Measurements from ENCODE around the gene MCF2L2.

Gene MCF2L2

DNA sequence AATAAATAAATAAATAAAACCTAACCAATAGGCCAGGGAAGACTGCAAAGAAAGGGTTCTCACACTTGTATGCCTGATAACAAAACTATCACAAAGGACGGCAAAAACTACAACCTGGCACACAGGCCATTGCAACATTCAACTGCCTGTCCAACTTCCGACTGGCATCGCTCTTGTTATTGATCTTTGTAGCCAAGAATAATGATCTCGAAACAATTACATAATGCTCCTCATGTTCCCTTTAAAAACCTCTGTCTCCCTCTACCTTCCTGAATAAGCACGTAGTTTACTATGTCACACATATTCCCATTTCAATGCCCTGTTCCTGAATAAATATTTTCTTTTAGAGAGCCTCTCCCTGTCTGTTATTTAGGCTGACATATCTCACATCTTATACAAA lies 101.1 kb downstream of the MCF2L2 start:
- DNase-seq (ENCODE audit: low read depth), result no peak

DNA sequence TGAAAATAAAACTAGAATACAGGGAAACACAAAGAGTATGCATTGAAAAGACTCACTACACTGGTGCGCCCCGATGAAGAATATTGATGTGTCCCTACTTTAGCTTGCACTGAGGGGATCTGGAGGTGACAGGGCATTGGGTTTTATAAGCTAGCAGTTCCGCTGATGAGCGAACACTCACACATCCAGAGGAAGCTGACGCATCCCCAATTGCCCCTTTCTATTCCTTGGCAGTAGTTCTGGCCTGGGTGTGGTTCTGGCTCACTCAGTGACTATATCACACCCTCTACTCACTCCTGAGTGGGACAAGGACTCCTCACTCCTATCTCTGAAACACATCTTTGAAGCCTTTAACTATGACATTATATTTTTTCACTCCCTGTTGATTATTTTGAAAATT lies 104.3 kb downstream of the MCF2L2 start:
- DNase-seq (ENCODE audit: low read depth), result peak; percentile 82

DNA sequence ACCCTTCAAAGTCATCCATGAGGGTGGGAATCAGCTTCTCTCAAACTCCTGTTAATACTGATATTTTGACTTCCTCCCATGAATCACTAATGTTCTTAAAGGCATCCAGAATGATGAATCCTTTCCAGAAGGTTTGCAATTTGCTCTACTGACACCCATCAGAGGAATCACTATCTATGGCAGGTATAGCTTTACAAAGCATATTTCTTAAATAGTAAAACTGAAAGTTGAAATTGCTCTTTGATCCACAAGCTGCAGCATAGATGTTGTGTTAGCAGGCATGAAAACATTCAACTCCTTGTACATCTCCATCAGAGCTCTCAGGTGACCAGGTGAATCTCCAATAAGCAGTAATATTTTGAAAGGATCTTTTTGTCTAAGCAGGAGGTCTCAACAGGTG lies 109.0 kb downstream of the MCF2L2 start:
- DNase-seq (ENCODE audit: low read depth), result no peak

DNA sequence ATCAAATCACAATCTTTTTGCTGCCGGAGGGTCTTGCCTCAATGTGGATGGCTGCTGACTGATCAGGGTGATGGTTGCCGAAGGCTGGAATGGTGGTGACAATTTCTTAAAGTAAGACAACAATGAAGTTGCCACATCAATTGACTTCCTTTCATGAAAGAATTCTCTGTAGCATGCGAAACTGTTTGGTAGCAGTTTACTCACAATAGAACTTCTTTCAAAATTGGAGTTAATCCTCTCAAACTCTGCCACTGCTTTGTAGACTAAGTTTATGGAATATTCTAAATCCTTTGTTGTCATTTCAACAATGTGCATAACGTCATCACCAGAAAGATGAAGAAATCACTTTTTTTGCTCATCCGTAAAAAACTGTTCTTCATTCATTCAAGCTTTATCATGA lies 109.5 kb downstream of the MCF2L2 start:
- no peak for DNase-seq (ENCODE audit: low read depth)

DNA sequence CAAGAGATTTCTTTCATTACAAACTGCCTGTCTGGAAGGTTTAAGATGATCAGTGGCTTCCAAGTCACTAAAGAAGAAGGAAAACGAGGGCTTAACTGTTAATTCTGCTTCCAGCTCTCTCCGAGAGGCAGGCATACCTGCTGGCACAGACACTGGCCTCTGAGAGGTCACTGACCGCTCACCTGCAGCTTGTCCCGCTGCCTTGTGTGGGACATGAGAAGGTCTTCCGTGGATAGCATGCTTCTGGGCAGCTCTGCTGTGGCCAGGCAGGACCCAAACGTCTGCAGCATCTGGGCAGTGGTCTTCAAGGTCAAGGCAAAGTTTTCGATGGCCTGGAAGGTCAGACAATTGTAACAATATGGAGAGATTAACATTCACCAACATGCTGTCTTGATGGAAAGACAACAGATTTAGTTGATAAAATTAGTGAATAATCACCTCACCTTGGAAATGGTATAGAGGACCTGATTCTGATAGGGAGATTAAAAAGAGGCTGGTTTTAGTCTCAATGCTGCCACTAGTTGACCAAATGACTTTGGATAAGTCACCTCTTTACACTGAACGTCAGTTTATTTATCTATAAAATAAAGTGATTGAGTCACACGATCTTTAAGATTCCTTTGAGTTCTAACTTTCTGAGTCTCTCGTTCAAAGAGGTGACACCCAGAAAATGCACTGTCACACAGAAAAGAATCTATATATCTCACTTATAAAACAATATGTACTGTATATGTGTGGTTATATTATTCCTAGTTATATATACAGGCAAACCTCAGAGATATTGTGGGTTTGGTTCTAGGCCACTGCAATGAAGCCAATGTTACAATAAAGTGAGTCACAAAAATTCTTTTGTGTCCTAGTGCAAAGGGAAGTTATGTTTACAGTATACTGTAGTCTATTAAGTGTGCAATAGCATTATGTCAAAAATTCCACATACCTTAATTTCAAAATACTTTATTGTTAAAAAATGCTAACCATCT lies 110.2 kb downstream of the MCF2L2 start:
- DNase-seq (ENCODE audit: low read depth), result peak; percentile 76

DNA sequence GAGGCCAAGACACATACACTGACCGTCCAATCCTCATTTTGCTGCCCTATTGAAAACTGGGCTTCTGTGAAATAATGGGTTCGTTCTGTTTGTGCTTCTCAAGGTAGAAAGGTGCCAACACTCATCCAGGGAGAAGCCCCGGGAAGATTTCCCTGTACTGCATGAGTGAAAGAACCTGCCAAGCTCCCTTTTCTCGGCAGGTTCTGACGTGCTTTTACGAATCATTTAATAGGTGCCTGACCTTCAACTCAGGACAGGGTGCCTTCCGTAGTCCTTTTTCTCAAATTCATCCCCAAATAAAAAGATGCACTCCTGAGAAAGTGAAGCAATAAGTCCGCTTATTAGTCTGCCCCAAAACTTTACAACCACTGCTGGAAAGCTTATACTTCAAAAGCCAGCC lies 111.1 kb downstream of the MCF2L2 start:
- no peak for DNase-seq (ENCODE audit: low read depth)

DNA sequence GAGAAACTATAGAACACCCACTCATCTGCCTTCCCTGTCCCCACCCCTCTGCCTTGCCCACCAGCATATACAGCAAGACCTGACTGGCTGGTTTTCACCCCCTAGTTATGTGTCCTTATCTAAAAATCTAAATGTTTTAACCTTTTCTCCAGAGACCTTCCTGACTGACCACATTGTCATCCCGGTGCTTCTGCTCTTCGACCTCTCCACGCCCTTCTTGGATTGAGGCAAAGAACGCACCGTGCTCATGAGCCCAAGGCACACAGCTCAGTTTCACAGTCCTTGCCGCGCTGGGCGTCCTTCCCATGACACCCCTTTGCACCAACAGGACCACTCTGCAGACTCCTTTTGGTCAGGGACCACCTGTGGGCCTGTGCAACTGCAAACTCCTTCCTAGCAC lies 112.7 kb downstream of the MCF2L2 start:
- DNase-seq (ENCODE audit: low read depth), result no peak

DNA sequence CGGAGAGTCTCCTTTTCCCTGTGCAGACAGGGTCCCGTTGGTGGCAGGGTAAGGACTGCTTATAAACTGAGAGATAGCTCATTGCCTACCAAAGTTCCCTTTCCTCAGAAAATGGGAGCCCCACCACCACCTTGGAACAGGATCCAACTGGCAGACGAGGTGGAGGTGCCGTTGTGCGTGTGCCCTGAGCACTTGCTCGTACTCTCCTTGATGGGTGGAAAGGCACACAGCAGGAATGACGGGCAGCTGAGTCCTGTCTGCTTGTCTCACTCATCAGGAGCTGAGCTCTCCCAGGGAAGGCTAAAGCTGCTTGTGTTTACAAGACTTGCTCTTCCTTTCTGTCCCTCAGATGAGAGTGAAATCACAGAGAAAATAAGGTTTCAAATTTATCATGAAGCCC lies 114.7 kb downstream of the MCF2L2 start:
- no peak for DNase-seq (ENCODE audit: low read depth)

DNA sequence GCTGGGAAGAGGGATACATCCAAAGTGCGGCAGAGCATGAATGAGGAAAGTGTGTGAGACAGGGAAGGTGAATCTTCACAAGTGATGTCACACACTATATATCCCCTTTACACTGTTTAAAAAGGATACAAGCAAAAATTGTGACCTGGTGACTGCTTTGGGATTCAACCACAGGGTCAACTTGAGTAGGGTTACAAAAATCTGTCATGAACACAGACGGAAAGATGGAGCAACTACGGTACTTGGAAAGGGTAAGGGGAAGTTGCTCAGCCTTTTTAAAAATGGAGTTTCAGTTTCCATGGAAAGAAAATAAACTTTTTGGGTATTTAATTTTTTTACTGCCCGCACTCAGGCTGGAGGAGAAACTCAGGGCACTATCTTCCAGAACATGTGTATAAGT lies 115.1 kb downstream of the MCF2L2 start:
- no peak for DNase-seq (ENCODE audit: low read depth)

DNA sequence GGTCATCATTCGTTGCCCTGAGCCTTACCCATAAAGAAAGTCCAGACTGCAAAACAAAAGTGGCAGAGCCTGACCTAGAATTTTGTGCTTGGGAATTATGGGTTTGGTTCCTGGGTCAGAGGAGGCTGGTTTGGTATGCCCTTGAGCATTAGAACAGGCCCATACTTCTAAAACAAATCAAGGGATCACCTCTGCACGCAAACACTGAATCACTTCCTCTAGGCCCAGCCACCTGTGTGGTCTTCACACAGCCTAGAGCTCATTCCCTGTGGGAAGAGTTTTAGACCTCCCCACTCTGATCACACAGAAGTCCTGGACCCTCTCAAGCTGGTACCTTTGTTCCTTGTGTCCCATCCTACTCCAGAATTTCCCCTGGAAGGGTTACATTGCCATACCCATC lies 116.0 kb downstream of the MCF2L2 start:
- no peak for DNase-seq (ENCODE audit: low read depth)

DNA sequence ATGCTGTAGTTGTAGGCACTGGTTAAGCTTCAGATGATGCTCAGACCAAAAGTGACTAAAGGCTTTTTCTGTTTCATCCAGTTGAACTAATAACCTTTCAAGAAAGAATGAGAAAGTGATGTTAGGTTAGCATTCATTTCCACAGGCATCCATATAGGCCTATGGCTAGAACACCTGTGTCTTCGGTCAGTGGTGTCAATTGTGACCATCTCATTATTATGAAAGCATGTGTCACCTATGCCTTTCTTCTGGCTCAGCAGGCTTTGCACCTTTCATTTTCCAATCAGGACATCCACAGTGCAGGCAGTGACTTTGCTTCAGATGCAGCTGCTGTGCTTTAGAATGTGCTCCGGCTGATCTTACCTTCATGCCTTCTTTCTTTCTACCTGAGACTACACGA lies 117.5 kb downstream of the MCF2L2 start:
- no peak for DNase-seq (ENCODE audit: low read depth)

DNA sequence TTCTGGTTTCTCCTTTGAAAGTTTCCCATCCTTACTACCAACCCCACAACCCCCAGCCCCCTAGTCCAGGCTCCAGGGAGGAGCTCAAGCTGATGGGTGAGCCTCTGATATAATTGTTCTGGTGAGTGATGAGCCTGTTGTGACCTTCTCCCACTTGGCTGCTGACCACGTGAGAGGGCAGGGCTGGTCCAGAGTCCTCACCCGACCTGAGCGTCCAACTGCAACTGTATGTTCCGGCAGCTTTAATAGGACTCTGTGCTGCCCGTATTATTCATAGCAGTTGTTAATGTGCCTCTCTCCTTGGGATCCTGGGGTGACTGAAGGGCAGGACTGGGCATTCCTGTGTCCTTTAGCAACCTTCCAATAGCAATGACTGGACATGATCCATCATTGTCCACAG lies 119.1 kb downstream of the MCF2L2 start:
- DNase-seq (ENCODE audit: low read depth), result no peak

DNA sequence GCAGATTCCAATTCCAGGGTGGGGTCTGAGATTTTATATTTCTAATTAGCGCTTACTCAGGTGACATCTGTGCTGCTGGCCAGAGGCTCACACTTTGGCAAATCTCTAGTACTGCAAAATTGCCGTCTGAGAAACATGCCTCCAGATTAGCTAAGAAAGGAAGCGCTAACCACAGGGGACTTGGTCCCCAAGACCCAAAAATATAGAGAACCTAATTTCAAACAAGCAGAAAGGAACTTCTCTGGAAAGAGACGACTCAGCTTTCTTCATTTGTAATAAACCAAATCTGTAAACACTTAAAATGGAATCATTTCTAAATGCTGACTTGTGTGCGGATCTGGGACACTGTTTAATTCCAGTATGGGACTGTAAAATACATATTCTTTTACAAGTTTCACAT lies 119.7 kb downstream of the MCF2L2 start:
- no peak for DNase-seq (ENCODE audit: low read depth)

DNA sequence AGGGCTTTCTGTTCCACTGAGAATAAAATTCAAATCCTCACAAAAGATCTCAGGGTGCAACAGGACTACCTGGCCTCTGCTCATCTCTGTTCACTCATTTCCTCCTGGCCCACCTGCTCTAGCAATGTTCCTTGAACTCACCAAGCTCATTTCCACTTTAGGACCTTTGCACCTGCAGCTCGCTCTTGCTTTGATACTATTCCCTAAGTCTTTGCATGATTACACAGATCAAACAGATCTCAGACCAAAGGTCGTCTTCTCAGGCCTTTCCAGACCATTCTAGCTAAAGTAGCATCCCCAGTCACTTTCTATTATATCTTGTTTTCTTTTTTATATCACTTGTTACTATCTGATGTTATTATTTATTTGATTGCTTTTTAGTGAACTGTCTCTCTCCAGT lies 120.7 kb downstream of the MCF2L2 start:
- no peak for DNase-seq (ENCODE audit: low read depth)

DNA sequence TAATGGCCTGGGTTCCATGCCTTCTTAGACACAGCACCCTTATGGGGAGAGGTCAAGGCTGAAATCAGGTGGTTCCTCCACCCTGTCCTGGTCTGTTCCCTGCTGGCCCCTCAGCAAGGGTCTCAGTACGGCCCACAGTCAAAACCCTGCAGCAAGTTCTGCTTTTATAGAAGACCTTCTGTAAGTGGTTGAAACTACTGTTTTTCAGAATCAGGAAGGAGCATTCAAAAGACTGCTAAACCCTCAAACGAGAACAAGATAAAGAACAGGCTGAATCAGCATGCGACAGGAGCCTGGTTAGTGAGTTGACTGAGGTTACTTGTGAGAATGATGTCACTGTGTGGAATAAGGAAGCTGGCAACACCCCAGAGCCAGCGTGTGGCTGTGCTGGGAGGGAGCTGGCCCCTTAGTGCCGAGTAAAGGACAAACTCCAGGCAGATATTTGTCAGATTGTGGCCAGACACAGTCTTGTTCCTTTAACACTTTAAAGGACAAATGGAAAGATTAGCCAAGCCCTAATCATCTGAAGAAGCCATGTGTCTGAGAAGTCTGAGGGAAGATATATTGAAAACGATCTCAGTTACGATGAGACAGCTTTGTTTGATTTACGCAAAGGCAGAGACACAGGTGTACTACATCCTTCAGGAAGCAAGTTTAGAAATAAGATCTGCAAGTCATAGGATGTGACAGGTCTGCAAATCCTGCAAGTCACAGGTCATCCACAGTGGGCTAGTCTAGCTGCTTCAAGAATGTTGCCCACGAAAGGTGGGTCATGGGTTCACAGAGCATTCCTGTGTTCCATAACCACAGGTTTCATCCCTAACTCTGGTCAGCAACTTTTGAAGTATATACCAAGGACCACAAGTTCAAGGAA lies 121.4 kb downstream of the MCF2L2 start:
- DNase-seq (ENCODE audit: low read depth), result peak; percentile 56

DNA sequence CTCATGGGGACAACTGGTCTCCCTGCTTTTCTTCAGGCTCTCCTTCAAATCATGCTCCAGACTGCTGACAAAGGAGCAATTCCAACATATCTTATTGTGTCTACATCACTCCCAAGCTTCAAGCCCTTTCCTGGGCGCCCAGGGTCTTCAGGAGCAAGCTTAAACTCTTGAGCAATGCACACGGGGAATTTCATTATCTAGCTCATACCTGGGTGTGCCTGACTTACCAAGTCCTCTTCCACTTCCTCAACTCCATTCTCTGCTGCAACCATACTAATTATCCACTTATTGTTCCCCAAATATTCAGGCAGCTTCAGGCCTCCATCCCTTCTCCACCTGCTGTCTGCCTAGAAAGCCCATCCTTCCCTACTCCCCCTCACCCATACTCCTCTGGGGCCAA lies 124.7 kb downstream of the MCF2L2 start:
- no peak for DNase-seq (ENCODE audit: low read depth)

DNA sequence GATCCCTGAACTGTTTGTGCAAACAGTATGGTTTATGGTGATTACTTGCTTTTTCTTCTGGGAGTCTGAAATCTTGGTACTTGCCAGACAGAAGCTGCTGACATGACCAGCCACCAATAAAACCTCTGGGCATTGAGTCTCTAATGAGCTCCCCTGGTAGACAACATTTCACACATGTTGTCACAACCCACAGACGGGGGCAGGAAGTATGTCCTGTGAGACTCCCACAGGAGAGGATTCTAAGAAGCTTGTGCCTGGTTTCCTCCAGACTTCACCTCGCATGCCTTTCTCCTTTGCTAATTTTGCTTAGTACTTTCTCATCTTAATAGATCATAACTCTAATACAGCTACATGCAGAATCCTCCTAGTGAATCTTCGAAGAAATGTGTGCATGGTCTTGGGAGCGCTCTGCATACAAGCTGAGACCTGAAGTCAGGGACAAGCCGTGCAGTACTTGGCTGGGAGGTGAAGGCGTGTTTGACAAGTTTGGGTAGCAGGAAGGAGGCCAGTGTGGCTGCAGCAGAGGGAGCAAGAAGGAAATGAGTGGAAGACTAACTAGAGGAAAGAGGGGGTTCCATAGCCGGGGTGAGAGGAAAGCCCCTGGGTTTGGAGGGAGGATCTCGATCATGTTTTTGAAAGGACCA lies 126.4 kb downstream of the MCF2L2 start:
- no peak for DNase-seq (ENCODE audit: low read depth)

DNA sequence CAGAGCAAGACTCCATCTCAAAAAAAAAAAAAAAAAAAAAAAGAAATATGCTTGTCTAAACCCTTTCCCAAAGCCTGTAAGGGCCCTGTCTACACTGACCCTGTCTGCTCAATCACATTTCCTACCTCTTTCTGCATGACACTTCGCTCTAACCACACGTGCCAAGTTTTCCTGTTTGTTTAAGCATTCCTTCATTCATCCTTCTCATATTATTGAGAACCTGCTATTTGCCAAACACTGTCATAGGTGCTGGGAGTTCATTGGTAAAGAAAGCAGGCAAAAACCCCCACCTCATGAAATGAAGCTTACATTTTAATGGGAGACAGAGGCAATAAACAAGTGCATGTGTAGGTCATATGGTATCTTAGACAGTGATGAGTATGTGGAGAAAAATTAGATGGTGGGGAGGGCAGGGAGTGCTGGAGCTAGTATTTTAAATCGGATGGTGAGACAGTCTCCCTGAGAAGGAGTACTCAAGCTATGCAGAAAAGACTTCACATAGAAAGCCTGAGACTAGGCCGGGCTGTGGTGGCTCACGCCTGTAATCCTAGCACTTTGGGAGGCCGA lies 127.3 kb downstream of the MCF2L2 start:
- DNase-seq (ENCODE audit: low read depth), result peak; percentile 39

DNA sequence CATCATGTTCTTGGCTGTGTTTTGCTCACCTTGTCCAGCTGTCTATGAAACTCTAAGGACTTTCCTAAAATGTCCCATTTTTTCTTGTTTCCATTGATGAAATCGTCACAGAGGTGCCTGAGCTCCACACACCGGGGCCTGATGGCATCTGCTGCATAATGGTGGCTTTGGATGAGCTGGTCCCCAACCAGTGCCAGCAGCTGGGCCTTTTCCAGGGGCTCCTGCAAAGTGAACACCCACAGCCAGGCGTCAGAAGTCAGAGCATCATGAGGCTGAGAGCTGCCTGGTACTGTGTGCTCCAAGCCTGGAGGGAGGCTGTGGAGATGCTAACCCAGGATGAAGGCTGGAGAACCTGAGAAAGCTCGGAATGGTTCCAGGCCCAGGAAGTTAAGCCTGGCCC lies 128.4 kb downstream of the MCF2L2 start:
- DNase-seq (ENCODE audit: low read depth), result no peak

DNA sequence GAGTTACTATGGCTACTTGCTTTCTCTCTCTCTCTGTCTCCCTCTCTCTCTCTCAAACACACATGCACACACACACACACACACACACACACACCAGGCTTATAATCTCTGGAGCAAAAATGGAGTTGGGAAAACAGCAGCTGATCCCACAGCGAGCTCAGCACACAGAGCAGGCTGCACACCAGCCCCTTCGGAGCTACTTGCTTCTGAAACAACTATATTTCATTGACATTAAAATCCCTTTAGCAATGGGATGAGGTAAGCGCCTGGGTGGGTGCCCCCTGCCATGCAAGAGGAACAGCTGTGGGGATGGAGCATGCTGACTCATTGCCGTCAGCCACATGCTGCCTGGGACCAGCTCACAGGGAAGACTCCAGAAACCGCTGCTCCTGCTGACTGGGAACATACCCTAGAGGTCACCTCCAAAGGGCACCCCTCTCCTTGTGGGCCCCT lies 129.7 kb downstream of the MCF2L2 start:
- DNase-seq (ENCODE audit: low read depth), result peak; percentile 89

DNA sequence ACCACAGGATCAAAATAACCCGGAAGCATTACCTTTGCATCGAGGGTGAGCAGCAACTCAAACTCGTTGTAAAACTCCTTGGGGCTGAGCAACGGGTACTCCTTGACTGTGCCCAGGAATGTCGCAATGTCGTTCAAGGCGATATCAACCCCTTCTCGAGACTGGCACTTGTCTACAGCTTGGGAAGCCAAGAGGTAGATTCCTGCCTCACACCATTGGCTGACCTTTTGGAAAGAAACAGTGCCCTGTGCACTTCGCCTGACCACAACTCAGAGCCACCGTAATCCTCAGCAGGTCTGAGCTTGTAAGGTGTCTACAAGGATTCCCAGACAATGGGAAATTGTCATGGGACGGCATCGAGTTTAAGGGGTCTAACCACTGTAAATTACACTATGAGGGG lies 131.5 kb downstream of the MCF2L2 start:
- DNase-seq (ENCODE audit: low read depth), result no peak

DNA sequence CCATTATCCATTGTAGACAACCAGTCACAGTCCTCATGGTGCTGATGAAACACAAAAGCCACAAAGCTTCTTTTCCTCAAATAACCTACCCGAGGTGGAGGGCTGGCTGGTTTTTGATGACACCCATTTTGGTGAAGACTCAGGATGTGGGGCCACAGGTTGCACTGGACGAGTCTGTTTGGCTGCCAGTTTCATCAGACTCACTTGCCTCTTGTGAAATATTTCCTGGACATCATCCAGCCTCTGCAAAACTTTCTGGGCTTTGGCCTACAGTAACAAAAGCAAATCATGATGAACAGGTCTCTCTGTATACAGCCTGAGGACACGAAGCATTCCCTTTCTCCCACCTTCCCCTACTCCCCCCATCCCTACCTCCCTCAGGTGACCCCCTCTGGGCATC lies 133.2 kb downstream of the MCF2L2 start:
- DNase-seq (ENCODE audit: low read depth), result peak; percentile 66
